ENCODE measurements around the gene SCRN1. TPM values are rescaled to one million over a fixed set of nuclear protein-coding genes. Genes with fewer than 3 reads are reported as not detected.
A peak's percentile ranks its signal among the peaks of the same experiment; 100 is the strongest.

The SCRN1 gene
- total and polyA plus RNA-seq, 2 of the 4 experiments (the other 2 are of a cell fraction) = 57.1 to 124 TPM

DNA sequence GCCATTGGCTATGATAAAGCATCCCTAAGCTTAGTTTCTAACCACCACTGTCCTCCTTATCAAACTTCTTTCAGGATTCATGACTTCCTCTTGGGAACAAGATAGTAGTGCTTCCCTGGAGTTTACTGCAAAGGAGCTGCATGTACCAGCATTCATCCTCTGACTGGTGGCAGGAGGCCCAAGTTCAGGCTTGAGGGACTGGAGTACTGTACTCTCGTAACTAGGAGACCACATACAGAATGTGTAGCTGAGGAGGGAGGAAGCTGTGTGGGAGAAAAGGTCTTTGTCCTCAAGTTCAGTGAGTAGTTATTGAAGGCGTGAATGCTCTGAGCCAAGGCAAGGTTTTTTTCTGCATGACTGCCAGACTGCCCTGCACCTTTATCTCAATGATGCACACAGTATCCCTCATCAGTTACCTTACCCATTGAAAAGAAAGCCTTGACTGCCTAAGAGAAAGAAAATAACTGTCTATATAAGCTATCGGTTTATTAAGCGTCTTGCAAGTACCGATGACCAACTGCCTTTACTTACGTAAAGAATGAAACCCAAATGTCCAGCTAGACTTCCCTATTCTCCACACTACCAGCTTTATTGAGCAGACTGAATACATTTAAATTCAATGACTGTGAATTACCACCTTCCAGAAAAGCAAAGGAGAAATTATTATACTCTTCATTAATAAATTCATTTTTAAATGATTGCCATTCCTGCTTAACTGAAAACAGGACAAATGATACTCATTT is 12.8 kb downstream of the SCRN1 start:
- Histone ChIP-seq H3K4me1 (ENCODE audit: control insufficient read depth, insufficient read depth, low read length) (peaks cover 10% of the 10 kb centered on the region), H4K5ac (ENCODE audit: low read depth, low read length) (peak overlapping the region; percentile 6; the same call in 1 of the 2 replicates), H2AK9ac (replicated peaks; ENCODE audit: low read depth, low read length, poor library complexity) (no peak overlapping the region), H3K79me1 (ENCODE audit: low read depth in 1 of 2, low read length in 2 of 2) (peaks cover 40 to 74% of the 10 kb centered on the region in 2 experiments), H2BK20ac (ENCODE audit: low read depth, low read length) (no peak overlapping the region), H2BK15ac (ENCODE audit: low read depth, low read length) (no peak overlapping the region), H3K4me2 (ENCODE audit: low read depth, low read length) (no peak overlapping the region; the same call in 1 of the 2 replicates), H3K36me3 (ENCODE audit: control insufficient read depth, insufficient read depth, low read length) (peaks cover 2% of the 10 kb centered on the region), H3K27ac (ENCODE audit: insufficient read depth, low read length) (peak overlapping the region; percentile 47; the same call in 1 of the 2 replicates), H3K23ac (ENCODE audit: low read depth, low read length) (peak overlapping the region; percentile 23), H2BK120ac (ENCODE audit: low read depth, low read length) (no peak overlapping the region), H4K91ac (ENCODE audit: insufficient read depth, low read depth, low read length) (no peak overlapping the region), H3K9ac (ENCODE audit: low read depth, low read length) (no peak overlapping the region), H3K56ac (ENCODE audit: extremely low read depth, insufficient read depth, low read length) (no peak overlapping the region), H2AK5ac (ENCODE audit: low read depth, low read length) (peak overlapping the region; percentile 8; the same call in 1 of the 2 replicates), H3K9me1 (ENCODE audit: insufficient read depth, low read length) (peaks cover 25% of the 10 kb centered on the region), H3K4ac (ENCODE audit: low read depth, low read length) (no peak overlapping the region), H3K18ac (ENCODE audit: low read depth, low read length) (no peak overlapping the region), H4K8ac (ENCODE audit: low read depth in 2 of 2, low read length in 2 of 2) (peak overlapping the region in 1 of 2 experiments; percentile 32; a peak in 1 of 4 replicates), H4K20me1 (ENCODE audit: insufficient read depth, low read length) (peaks cover 69% of the 10 kb centered on the region), H3K14ac (replicated peaks; ENCODE audit: low read depth, low read length) (peak overlapping the region; percentile 48), H2AFZ (replicated peaks; ENCODE audit: low read length, poor library complexity) (no peak overlapping the region), H2BK5ac (ENCODE audit: low read depth, low read length, poor library complexity, severe bottlenecking) (peak overlapping the region; percentile 20), H3K27me3 (ENCODE audit: control insufficient read depth, insufficient read depth, low read length) (no peaks in the 10 kb centered on the region), H3K4me3 (ENCODE audit: insufficient read depth, low read depth, low read length) (no peak overlapping the region), H3K9me3 (ENCODE audit: control insufficient read depth, insufficient read depth, low read length) (no peaks in the 10 kb centered on the region)
- peak; percentile 41 for DNase-seq
- ChIA-PET CTCF (no interaction called here), POLR2A (ENCODE audit: unreplicated experiment) (no interaction called here)
- peak; percentile 37 for ATAC-seq (ENCODE audit: low read depth)
- no TSS peak for BruUV-seq (replicated peaks)
- TF ChIP-seq CEBPB (IDR thresholded peaks at IDR 0.05; ENCODE audit: low read depth, low read length) (no peak), MAFK (IDR thresholded peaks at IDR 0.05; ENCODE audit: low read depth, low read length) (no peak)
- intact Hi-C loops (cut with micrococcal nuclease) = no loop called here
- in situ Hi-C loops (cut with MboI; ENCODE audit: low sequenced_read_pairs) = no loop called here
- WGBS, 2 experiments (ENCODE audit: extremely low coverage in 2 of 2, insufficient read length in 1 of 2) = no CpG with 5 or more reads among the region's 6 CpGs
- dilution Hi-C loops (cut with HindIII; ENCODE audit: low sequenced_read_pairs, unreplicated experiment) = no loop called here

Data from IMR-90 (cell line).